Measurements from ENCODE around the gene SLC25A23. TPM values are rescaled to one million over a fixed set of nuclear protein-coding genes. Genes with fewer than 3 reads are reported as not detected.

Gene SLC25A23
- polyA plus RNA-seq, 1 donor = 70.8 TPM

DNA sequence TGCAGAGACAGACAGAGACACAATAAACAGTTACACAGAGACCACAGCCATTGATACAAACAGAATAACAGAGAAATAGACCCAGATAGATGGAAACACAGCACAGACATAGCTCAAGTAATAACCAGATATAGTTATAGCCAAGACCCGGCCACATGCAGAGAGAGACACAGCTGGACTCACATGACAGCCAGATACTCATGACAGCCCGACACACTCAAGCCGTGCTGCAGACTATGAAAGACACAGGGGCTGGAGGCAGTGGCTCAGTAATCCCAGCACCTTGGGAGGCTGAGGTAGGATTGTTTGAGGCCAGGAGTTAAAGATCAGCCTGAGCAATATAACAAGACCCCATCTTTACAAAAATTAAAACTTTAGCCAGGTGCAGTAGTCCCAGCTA lies 23.6 kb upstream of the SLC25A23 start:
- DNase-seq = no peak

DNA sequence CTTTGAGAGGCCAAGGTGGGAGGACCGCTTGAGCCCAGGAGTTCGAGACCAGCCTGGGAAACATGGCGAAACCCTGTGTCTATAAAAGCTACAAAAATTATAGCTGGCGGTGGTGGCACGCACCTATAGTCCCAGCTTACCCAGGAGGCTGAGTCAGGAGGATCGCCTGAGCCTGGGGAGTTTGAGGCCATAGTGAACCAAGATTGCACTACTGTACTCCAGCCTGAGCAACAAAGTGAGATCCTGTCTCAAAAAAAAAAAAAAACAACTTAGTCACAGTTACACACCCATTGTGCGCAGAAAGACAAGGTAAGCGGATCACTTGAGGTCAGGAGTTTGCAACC lies 22.7 kb upstream of the SLC25A23 start:
- no peak for DNase-seq

DNA sequence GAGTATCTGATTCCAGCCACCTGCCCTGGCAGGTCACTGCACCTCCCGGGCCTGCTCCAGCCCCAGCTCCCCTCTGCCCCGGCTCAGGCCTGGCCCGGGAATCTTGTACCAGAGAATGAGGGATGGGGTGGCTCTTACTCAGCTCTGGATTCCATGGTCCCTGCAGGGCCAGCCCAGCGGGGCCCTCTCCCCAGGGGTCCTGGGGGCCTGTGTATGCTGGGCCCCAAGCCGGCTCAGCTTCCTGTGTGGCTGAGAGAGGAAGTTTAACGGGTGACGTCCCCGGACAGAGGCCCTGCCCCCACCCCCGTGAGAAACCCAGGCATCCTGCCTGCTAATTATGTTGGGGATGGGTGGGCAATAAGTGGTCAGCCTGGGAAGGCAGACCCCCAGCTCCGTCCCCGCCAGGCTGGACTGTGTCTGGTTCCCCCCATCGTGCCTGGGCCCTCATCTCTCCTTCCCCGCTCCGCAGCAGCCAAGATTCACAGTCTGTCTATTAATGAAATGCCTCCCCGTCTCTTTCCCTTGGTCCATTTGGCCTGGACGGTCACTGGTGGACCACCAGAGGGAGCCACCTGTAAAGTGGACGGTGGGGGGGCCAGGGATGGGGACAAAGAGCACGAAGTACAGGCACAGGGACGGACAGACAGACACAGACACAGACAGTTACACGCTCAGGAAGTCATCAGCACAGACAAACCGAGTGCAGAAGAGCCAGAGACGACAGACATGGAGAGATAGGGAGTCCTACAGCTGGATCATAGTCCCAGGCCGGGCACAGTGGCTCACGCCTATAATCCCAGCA lies 22.1 kb upstream of the SLC25A23 start, which contains the start of gene DENND1C:
DENND1C (minus strand) TSS at position 247 of the 802 bp plus-strand sequence; CDS start at position 155, 92 bp downstream.
- DNase-seq = no peak

- DNase-seq = no peak
Measured at GRCh38 chr19:6480848-6481415, 21.3 kb upstream of the SLC25A23 start.

GRCh38 chr19:6479836-6480398 lies 20.3 kb upstream of the SLC25A23 start:
- no peak for DNase-seq

GRCh38 chr19:6478815-6479214 lies 19.2 kb upstream of the SLC25A23 start:
- DNase-seq = no peak

- DNase-seq = no peak
Measured at GRCh38 chr19:6476896-6477431, 17.4 kb upstream of the SLC25A23 start.

GRCh38 chr19:6476155-6476895 lies 16.7 kb upstream of the SLC25A23 start:
- peak; percentile 83 for DNase-seq

- no peak for DNase-seq
Measured at GRCh38 chr19:6475321-6476108, 15.9 kb upstream of the SLC25A23 start.

DNA sequence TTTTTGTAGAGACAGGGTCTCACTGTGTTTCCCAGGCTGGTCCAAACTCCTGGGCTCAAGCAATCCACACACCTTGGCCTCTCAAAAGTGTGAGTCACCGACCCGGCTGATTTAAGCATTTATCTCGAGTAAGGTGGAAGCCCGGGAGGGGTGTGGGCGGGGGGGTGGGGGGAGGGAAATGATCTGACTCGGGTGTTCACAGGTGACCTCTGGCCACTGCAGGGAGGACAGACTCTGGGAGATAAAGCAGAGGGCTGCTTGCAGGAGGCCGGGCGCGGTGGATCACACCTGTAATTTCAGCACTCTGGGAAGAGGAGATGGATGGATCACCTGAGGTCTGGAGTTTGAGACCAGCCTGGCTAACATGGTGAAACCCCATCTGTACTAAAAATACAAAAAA lies 14.1 kb upstream of the SLC25A23 start:
- no peak for DNase-seq

DNA sequence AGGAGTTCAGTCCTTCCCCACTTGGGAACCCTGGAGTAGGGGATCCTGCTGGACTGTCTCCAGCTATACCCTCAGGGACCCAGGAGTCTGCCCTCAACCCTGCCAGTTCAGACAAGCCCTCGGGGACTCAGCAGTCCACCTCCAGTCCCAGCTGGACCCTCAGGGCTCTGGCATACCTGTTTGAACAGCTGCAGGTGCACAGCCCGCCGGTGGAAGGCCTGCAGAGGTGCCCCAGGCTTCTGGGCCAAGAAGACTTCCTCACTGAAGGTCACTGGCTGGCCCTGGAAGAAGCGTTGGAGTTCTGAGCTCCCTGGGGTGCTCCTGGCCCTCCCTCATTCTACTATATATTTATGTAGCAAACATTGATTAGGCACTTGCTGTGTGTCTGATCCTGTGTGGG lies 13.1 kb upstream of the SLC25A23 start:
- no peak for DNase-seq

DNA sequence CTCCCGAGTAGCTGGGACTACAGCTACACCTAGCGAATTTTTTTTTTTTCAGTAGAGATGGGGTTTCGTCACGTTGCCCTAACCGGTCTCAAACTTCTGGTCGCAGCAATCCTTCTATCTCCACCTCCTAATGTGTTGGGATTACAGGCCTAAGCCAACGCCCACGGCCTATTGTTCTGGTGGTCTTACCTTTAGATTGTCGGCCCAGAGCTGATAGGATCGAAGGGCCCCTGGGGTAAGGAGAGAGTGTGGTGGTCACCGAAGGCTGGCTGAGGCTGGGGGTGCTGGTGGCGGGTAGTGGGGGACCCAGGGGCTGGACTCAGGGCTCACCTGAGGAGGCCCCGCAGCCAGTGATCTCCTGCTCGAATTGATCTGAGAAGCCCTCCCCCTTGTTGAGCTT lies 11.5 kb upstream of the SLC25A23 start:
- DNase-seq = no peak

DNA sequence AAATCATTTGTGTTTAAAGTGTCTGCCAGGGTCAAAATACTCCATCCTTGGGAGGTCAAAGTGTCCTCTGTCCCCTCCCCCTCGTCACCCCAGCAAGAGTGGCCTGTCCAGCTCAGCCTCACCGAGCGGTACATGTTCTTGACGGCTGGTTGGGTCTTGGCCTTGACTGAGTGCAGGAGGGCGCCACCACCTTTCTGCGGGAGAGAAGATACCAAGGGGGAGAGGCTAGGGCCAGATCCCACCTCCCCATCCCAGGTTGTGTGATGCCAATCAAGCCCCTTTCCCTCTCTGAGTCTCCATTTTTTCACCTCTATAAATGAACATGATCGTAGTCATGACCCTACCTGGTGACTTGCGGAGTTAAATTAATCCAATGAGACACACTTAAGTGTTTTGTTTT lies 10.6 kb upstream of the SLC25A23 start:
- DNase-seq = no peak

DNA sequence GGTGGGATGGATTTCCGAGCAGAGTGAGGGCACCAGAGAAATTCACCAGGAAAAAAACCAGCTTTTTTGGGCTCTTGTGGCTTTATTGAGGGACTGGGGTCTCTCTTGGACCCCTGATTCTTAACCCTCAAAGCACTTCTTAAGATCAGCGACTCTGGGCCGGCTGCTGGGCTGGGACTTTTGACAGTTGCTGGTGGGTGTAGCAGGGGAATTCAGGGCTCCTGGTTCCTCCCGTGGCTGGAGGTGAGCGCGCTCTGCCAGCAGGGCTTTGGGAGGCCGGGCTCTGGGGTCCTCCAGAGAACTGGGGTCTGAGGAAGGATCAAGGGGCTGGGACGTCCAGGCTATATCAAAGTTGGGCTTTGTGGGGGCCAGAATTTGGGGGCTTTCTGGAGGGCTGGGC lies 7.8 kb upstream of the SLC25A23 start:
- no peak for DNase-seq

GRCh38 chr19:6466526-6467248 lies 7.1 kb upstream of the SLC25A23 start:
- no peak for DNase-seq

GRCh38 chr19:6465663-6466062 lies 6.1 kb upstream of the SLC25A23 start:
- no peak for DNase-seq

GRCh38 chr19:6465006-6465405 lies 5.4 kb upstream of the SLC25A23 start:
- no peak for DNase-seq

DNA sequence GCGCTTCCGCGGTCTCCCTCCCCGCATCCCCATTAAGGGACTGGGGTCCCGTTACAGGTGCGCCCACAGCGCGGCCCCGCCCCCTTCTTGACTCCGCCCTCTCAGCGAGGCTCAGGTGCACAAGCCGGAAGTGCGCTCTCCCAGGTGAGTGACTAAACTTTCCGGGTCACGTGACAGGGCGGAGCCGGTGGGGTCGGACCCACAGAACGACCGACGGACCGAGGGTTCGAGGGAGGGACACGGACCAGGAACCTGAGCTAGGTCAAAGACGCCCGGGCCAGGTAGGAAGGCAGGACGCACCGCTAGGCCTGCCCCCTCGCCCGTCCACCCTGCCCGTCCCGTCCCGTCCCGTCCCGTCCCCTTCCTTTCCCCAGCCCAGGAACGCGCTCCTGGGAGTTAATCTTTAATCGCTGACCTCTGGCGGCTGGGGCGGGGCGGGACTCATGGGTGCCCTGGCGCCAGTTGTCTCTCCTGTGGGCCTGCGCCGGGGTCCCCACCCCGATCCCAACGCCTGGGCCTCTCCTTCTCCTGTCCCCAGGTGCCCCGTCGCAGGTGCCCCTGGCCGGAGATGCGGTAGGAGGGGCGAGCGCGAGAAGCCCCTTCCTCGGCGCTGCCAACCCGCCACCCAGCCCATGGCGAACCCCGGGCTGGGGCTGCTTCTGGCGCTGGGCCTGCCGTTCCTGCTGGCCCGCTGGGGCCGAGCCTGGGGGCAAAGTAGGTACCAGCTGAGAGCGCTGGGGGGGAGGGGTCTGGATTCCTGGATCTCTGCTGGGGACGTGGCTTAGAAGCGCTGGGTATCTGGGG lies 4.7 kb upstream of the SLC25A23 start, which contains the start of gene CRB3:
CRB3 (plus strand) TSS at position 202 of the 804 bp plus-strand sequence; CDS start at position 633, 431 bp downstream.
- DNase-seq = peak; percentile 68

- DNase-seq = peak; percentile 99
Measured at GRCh38 chr19:6460099-6460884, 700 bp upstream of the SLC25A23 start.

Measured in left kidney (tissue), 2 donors.